ENCODE data around the gene TBX10. TPM values are rescaled to one million over a fixed set of nuclear protein-coding genes. Genes with fewer than 3 reads are reported as not detected.

Gene TBX10
- polyA plus RNA-seq, 1 donor (not counting 4 experiments of a cell fraction or from before 2014, with no cell fraction given): not detected

DNA sequence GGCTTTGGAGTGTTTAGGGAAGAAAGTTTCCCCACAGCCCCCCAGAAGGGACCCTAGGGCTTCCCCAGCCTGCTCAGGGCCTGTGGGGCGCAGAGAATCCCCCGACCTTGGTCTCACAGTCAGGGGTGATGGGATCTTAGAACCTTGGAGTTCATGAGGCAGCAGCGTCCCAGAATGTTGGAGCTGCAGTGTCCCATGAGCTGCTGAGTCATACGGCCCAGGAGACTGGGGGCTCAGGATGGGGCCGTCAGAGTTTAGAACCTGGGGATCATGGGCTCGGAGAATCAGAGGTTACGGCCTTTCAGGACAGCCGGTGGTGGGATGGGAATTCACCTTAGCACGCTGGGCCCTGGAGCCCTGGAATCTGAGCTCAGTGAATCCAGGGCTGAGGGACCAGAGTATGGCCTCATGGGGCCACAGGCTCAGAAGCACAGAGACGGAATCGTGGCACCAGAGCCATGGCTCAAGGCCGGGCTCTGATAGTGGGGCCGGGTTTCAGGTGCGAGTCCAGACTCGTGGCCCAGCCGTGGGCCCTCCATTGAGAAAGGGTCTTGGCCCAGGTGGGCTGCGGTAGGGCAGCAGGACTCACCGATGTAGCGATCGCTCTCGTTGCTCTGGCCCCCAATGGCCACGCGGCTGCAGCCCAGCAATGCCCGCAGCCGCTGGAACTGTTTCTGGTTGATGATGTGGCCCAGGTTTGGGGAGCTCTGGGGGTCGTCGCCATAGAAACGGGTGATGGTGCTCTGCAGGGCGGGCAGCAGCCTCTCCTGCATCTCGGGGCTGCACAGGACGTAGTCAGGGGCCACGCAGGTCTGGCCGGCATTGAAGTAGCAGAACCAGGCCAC is 25.4 kb upstream of the TBX10 start:
- no peak for FAIRE-seq
- no peak overlapping the region for H3K4me3 ChIP-seq (ENCODE audit: control insufficient read depth in 2 of 3, extremely low read depth in 1 of 3, insufficient read depth in 2 of 3, low read depth in 1 of 3, low read length in 3 of 3)
- H3K9me3 ChIP-seq (ENCODE audit: control insufficient read depth, low read depth, low read length): no peaks in the 10 kb centered on the region
- no peak overlapping the region for H3K4me2 ChIP-seq (ENCODE audit: control insufficient read depth, extremely low read depth, insufficient read depth, low read depth, low read length)
- no peak overlapping the region for H3K27ac ChIP-seq (ENCODE audit: control insufficient read depth, insufficient read depth, low read length)
- dilution Hi-C loops (cut with MboI; ENCODE audit: extremely low pct_ligation_motif_present, low sequenced_read_pairs): no loop called here
- H3K27me3 ChIP-seq (ENCODE audit: control insufficient read depth, extremely low read depth, insufficient read depth, low read length): no peaks in the 10 kb centered on the region
- no peak overlapping the region for H2AFZ ChIP-seq (ENCODE audit: control insufficient read depth, low read length)
- no peaks in the 10 kb centered on the region for H3K36me3 ChIP-seq (ENCODE audit: control insufficient read depth in 2 of 2, extremely low read depth in 1 of 2, insufficient read depth in 2 of 2, low read length in 2 of 2)
- no peak overlapping the region for H3K9ac ChIP-seq (ENCODE audit: control insufficient read depth, extremely low read depth, insufficient read depth, low read length)
- no peaks in the 10 kb centered on the region for H3K79me2 ChIP-seq (ENCODE audit: control insufficient read depth, insufficient read depth, low read length)
- DNase-seq (ENCODE audit: low read depth, low spot score): no peak
- H3K9me1 ChIP-seq (ENCODE audit: control insufficient read depth, extremely low read depth, insufficient read depth, low read length): no peaks in the 10 kb centered on the region
- H4K20me1 ChIP-seq (ENCODE audit: control insufficient read depth, extremely low read depth, insufficient read depth, low read length): no peaks in the 10 kb centered on the region
- TF ChIP-seq CTCF (optimal IDR thresholded peaks at IDR 0.05 in 1 of 3, IDR thresholded peaks at IDR 0.05 in 1 of 3, conservative IDR thresholded peaks at IDR 0.05 in 1 of 3; ENCODE audit: extremely low read depth in 1 of 3, insufficient read depth in 2 of 3, low read length in 3 of 3): no peak
- no peak for TF ChIP-seq EZH2 (IDR thresholded peaks at IDR 0.05; ENCODE audit: low read length)
- no peaks in the 10 kb centered on the region for H3K4me1 ChIP-seq (ENCODE audit: control insufficient read depth, extremely low read depth, insufficient read depth, low read length)

DNA sequence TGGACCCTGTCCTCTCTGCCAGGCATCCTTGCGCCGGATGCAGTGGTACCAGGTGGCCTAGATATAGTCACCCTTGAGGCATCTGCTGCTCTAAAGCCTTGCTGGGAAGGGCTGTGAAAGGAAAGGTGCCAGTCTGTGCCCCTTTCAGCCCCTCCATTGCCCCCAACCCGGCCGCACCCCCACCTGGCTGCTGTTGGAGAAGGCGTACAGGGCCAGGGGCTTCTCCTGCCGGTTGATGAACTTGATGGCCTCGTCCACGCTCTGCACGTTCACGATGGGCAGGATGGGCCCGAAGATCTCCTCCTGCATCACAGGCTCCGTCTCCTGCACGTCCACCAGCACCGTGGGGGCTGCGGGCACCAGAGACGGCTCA is 24.6 kb upstream of the TBX10 start:
- FAIRE-seq: no peak
- no peak for DNase-seq (ENCODE audit: low read depth, low spot score)
- Histone ChIP-seq H3K9ac (ENCODE audit: control insufficient read depth, extremely low read depth, insufficient read depth, low read length) (no peak overlapping the region), H2AFZ (ENCODE audit: control insufficient read depth, low read length) (no peak overlapping the region), H3K4me2 (ENCODE audit: control insufficient read depth, extremely low read depth, insufficient read depth, low read depth, low read length) (no peak overlapping the region), H4K20me1 (ENCODE audit: control insufficient read depth, extremely low read depth, insufficient read depth, low read length) (no peaks in the 10 kb centered on the region), H3K79me2 (ENCODE audit: control insufficient read depth, insufficient read depth, low read length) (no peaks in the 10 kb centered on the region), H3K9me1 (ENCODE audit: control insufficient read depth, extremely low read depth, insufficient read depth, low read length) (no peaks in the 10 kb centered on the region), H3K4me1 (ENCODE audit: control insufficient read depth, extremely low read depth, insufficient read depth, low read length) (no peaks in the 10 kb centered on the region), H3K27me3 (ENCODE audit: control insufficient read depth, extremely low read depth, insufficient read depth, low read length) (no peaks in the 10 kb centered on the region), H3K9me3 (ENCODE audit: control insufficient read depth, low read depth, low read length) (no peaks in the 10 kb centered on the region), H3K27ac (ENCODE audit: control insufficient read depth, insufficient read depth, low read length) (no peak overlapping the region), H3K36me3 (ENCODE audit: control insufficient read depth in 2 of 2, extremely low read depth in 1 of 2, insufficient read depth in 2 of 2, low read length in 2 of 2) (no peaks in the 10 kb centered on the region), H3K4me3 (ENCODE audit: control insufficient read depth in 2 of 3, extremely low read depth in 1 of 3, insufficient read depth in 2 of 3, low read depth in 1 of 3, low read length in 3 of 3) (no peak overlapping the region)
- no peak for TF ChIP-seq EZH2 (IDR thresholded peaks at IDR 0.05; ENCODE audit: low read length)
- TF ChIP-seq CTCF (optimal IDR thresholded peaks at IDR 0.05 in 1 of 3, IDR thresholded peaks at IDR 0.05 in 1 of 3, conservative IDR thresholded peaks at IDR 0.05 in 1 of 3; ENCODE audit: extremely low read depth in 1 of 3, insufficient read depth in 2 of 3, low read length in 3 of 3): no peak
- dilution Hi-C loops (cut with MboI; ENCODE audit: extremely low pct_ligation_motif_present, low sequenced_read_pairs): no loop called here

Measured in keratinocyte (primary cell).